Right lobe of liver (tissue), 4 donors: ENCODE results near the gene IGSF6.
"Not testable (repeated sequence)": the region's sequence is repeated elsewhere in the genome, so short reads cannot be mapped to it uniquely, and the experiment has no call there.

Source experiments
- POLR2A ChIP-seq: fragments of 450-650 bp; IDR thresholded peaks from one replicate; pipeline ENCODE4 v1.6.1; 2017; ENCODE audit warnings: antibody characterized with exemption, mild to moderate bottlenecking
- TF ChIP-seq, protein P1 (sequence below), 4 donors: fragments of 200-600 bp in 3 of 4; fragments of 450-650 bp in 1 of 4; IDR thresholded peaks; one replicate each; pipeline versions ENCODE4 v1.5.1 to v1.8.0; 2016 to 2022; ENCODE audit warnings: antibody characterized with exemption in 4 of 4, mild to moderate bottlenecking in 2 of 4
- donor health status: DM: no; HTN: no; CAD: no.
- donor health status: DM: no; HTN: no; CAD: no.
- donor health status: DM: no; HTN: yes; CAD: no.

DNA sequence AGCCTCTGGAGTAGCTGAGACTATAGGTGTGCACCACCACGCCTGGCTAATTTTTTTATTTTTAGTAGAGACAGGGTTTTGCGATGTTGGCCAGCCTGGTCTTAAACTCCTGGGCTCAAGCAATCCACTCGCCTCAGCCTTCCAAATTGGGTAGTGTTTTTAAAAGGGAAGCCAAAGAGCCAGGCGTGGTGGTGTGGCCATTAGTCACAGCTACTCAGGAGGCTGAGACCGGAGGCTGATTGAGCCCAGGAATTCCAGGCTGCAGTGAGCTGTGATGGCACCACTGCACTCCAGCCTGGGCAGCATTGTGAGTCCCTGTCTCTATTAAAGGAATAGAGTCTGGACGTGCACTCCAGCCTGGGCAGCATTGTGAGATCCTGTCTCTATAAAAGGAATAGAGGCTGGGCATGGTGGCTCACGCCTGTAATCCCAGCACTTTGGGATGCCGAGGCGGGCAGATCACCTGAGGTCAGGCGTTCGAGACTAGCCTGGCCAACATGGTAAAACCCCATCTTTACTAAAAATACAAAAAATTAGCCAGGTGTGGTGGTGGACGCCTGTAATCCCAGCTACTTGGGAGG is 2.5 kb downstream of the IGSF6 start:
- not testable (repeated sequence) for TF ChIP-seq POLR2A
- TF ChIP-seq, protein P1, sequence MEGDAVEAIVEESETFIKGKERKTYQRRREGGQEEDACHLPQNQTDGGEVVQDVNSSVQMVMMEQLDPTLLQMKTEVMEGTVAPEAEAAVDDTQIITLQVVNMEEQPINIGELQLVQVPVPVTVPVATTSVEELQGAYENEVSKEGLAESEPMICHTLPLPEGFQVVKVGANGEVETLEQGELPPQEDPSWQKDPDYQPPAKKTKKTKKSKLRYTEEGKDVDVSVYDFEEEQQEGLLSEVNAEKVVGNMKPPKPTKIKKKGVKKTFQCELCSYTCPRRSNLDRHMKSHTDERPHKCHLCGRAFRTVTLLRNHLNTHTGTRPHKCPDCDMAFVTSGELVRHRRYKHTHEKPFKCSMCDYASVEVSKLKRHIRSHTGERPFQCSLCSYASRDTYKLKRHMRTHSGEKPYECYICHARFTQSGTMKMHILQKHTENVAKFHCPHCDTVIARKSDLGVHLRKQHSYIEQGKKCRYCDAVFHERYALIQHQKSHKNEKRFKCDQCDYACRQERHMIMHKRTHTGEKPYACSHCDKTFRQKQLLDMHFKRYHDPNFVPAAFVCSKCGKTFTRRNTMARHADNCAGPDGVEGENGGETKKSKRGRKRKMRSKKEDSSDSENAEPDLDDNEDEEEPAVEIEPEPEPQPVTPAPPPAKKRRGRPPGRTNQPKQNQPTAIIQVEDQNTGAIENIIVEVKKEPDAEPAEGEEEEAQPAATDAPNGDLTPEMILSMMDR (IDR thresholded peaks at IDR 0.05), result not testable (repeated sequence)
